ENCODE results near the gene EPB42. TPM values are rescaled to one million over a fixed set of nuclear protein-coding genes. Genes with fewer than 3 reads are reported as not detected.

The EPB42 gene
- total and polyA plus RNA-seq, 5 experiments from 2014 or later: not detected

DNA sequence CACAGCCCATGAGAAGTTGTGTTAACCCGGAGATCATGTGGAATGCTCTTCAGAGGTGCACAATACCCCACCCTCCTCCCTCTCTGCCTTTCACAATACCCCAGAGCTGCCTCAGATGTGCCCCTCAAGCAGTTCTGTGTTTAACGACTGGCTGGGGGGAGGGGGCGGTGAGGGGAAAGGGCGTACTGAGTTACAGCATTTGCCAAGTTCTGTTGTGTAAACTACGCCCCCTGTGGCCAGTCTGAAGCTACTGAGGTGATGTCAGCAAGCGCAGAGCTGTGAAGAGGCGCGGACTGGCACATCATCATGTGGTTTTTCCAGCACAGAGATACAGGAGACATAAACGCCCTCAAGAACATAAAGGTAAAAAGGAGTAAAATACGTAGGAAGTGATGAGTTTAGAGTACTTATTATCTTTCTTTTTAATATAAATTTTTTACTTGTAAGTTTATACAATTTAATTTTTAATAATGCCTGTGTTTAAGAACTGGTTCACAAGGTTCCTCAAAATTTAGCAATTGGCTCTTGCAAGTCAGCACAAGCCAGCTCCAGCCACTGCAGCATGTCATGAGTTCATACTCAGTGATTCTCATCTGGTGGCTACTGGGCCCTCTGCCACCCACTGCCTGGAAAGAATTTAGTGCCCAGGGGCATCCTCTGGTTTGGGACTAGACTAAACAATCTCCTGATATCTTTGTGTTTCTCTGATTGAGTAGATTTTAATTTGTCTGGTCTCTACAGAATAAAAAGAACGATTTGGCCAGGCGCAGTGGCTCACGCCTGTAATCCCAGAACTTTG is 1.7 kb downstream of the EPB42 start:
- Mint-ChIP-seq H3K36me3 (no peaks in the 10 kb centered on the region), H3K27me3 (peaks cover 0 to 22% (median 8%) of the 10 kb centered on the region in 5 donors), H3K4me1 (no peaks in the 10 kb centered on the region), H3K27ac (no peak overlapping the region), H3K9me3 (no peaks in the 10 kb centered on the region), H3K4me3 (no peak overlapping the region)
- no peak for ATAC-seq
- DNase-seq: no peak
- POLR2A ChIA-PET: no interaction called here

GRCh38 chr15:43215961-43216360 is 4.9 kb downstream of the EPB42 start:
- peaks cover 0 to 13% (median 6%) of the 10 kb centered on the region in 5 donors for H3K27me3 Mint-ChIP-seq
- ATAC-seq (no peak), DNase-seq (no peak)
- no peak overlapping the region for H3K4me3 Mint-ChIP-seq
- H3K9me3 Mint-ChIP-seq: no peaks in the 10 kb centered on the region
- peaks cover 0 to 2% (median 0%) of the 10 kb centered on the region in 4 donors for H3K4me1 Mint-ChIP-seq
- no peak overlapping the region for H3K27ac Mint-ChIP-seq
- POLR2A ChIA-PET: no interaction called here
- no peaks in the 10 kb centered on the region for H3K36me3 Mint-ChIP-seq

- H3K27me3 Mint-ChIP-seq: peaks cover 1 to 15% (median 7%) of the 10 kb centered on the region in 5 donors
- POLR2A ChIA-PET: no interaction called here
- no peak overlapping the region for H3K27ac Mint-ChIP-seq
- DNase-seq (no peak), ATAC-seq (no peak)
- H3K36me3 Mint-ChIP-seq: no peaks in the 10 kb centered on the region
- peaks cover 0 to 2% (median 0%) of the 10 kb centered on the region in 4 donors for H3K4me1 Mint-ChIP-seq
- H3K9me3 Mint-ChIP-seq: no peaks in the 10 kb centered on the region
- H3K4me3 Mint-ChIP-seq: no peak overlapping the region
Measured at GRCh38 chr15:43214592-43215295, 6.1 kb downstream of the EPB42 start.

- Mint-ChIP-seq H3K4me3 (no peak overlapping the region), H3K27me3 (peaks cover 1 to 19% (median 7%) of the 10 kb centered on the region in 5 donors), H3K4me1 (peaks cover 0 to 2% (median 0%) of the 10 kb centered on the region in 4 donors), H3K27ac (peak overlapping the region in 1 of 10 donors; percentile 57), H3K9me3 (no peaks in the 10 kb centered on the region), H3K36me3 (no peaks in the 10 kb centered on the region)
- POLR2A ChIA-PET: no interaction called here
- DNase-seq (no peak), ATAC-seq (no peak)
Measured at GRCh38 chr15:43214169-43214568, 6.6 kb downstream of the EPB42 start.

DNA sequence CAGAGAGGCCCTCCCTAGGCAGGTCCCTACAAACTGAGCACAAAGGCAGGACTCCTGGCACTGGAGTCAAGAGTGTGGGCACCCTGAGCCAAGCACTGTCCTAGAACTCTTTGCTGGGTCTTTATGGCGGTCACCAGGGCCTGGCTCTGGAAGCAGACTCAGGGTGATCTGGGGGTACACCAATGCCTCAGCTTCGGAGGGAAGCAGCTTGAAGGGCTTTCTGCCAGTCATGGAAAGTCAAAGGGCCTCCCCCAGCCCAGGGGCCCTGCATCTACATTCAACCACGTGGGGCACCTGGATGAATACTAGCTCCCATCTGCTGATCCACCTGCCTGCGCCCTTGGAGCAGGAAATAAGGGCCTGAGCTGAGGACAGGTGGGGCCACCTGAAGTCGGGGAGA is 7.4 kb downstream of the EPB42 start:
- no peak overlapping the region for H3K27ac Mint-ChIP-seq
- H3K36me3 Mint-ChIP-seq: no peaks in the 10 kb centered on the region
- POLR2A ChIA-PET: no interaction called here
- H3K4me1 Mint-ChIP-seq: peaks cover 0 to 2% (median 0%) of the 10 kb centered on the region in 4 donors
- H3K9me3 Mint-ChIP-seq: no peaks in the 10 kb centered on the region
- DNase-seq: no peak
- peaks cover 1 to 26% (median 13%) of the 10 kb centered on the region in 5 donors for H3K27me3 Mint-ChIP-seq
- no peak for ATAC-seq
- no peak overlapping the region for H3K4me3 Mint-ChIP-seq

- DNase-seq (no peak), ATAC-seq (no peak)
- Mint-ChIP-seq H3K36me3 (no peaks in the 10 kb centered on the region), H3K27me3 (peaks cover 1 to 31% (median 13%) of the 10 kb centered on the region in 5 donors), H3K4me1 (peaks cover 0 to 2% (median 0%) of the 10 kb centered on the region in 4 donors), H3K9me3 (no peaks in the 10 kb centered on the region), H3K27ac (no peak overlapping the region), H3K4me3 (no peak overlapping the region)
- POLR2A ChIA-PET: no interaction called here
Measured at GRCh38 chr15:43212951-43213350, 7.9 kb downstream of the EPB42 start.

DNA sequence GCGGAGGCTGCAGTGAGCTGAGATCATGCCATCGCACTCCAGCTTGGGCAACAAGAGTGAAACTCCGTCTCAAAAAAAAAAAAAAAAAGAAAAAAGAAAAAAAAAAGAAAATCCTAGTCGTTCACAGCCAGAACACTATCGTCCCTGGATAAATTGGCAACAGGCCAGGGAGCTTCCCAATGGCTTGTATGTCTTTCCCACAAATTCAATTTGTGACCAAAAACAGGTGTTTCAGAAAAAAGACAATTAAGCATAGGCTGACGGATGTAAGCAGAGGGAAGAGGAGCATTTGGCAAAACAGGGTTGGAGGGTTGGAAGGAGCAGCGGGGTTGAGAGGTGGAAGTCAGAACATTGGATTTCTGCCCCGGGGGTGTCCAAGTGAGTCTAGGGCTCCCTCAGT is 8.5 kb downstream of the EPB42 start:
- H3K36me3 Mint-ChIP-seq: no peaks in the 10 kb centered on the region

GRCh38 chr15:43211224-43211735 is 9.5 kb downstream of the EPB42 start:
- Mint-ChIP-seq H3K4me1 (peaks cover 0 to 2% (median 0%) of the 10 kb centered on the region in 4 donors), H3K36me3 (no peaks in the 10 kb centered on the region), H3K4me3 (no peak overlapping the region), H3K9me3 (no peaks in the 10 kb centered on the region), H3K27me3 (peaks cover 1 to 31% (median 13%) of the 10 kb centered on the region in 5 donors), H3K27ac (peak overlapping the region in 1 of 10 donors; percentile 53)
- ATAC-seq (no peak), DNase-seq (no peak)
- POLR2A ChIA-PET: no interaction called here

More for the DNA sequence above, 8.5 kb downstream of the EPB42 start:
- Mint-ChIP-seq H3K4me1 (peaks cover 0 to 2% (median 0%) of the 10 kb centered on the region in 4 donors), H3K27me3 (peaks cover 1 to 31% (median 13%) of the 10 kb centered on the region in 5 donors), H3K4me3 (no peak overlapping the region), H3K27ac (no peak overlapping the region), H3K9me3 (no peaks in the 10 kb centered on the region)
- POLR2A ChIA-PET: no interaction called here
- ATAC-seq: no peak
- DNase-seq: no peak

- Mint-ChIP-seq H3K4me1 (peaks cover 0 to 2% (median 0%) of the 10 kb centered on the region in 4 donors), H3K36me3 (no peaks in the 10 kb centered on the region), H3K4me3 (no peak overlapping the region), H3K27ac (peak overlapping the region in 1 of 10 donors; percentile 56), H3K27me3 (peaks cover 1 to 31% (median 13%) of the 10 kb centered on the region in 5 donors), H3K9me3 (no peaks in the 10 kb centered on the region)
- no peak for DNase-seq
- POLR2A ChIA-PET: no interaction called here
- no peak for ATAC-seq
Measured at GRCh38 chr15:43210807-43211206, 10.0 kb downstream of the EPB42 start.

- Mint-ChIP-seq H3K27me3 (peaks cover 1 to 31% (median 13%) of the 10 kb centered on the region in 5 donors), H3K4me1 (peaks cover 0 to 2% (median 0%) of the 10 kb centered on the region in 4 donors), H3K36me3 (no peaks in the 10 kb centered on the region), H3K4me3 (no peak overlapping the region), H3K9me3 (no peaks in the 10 kb centered on the region), H3K27ac (peak overlapping the region in 1 of 10 donors; percentile 49)
- DNase-seq (no peak), ATAC-seq (no peak)
- POLR2A ChIA-PET: no interaction called here
Measured at GRCh38 chr15:43210172-43210745, 10.6 kb downstream of the EPB42 start.

GRCh38 chr15:43209059-43209824 is 11.6 kb downstream of the EPB42 start:
- H3K36me3 Mint-ChIP-seq: no peaks in the 10 kb centered on the region
- DNase-seq (no peak), ATAC-seq (no peak)
- H3K4me3 Mint-ChIP-seq: no peak overlapping the region
- H3K9me3 Mint-ChIP-seq: no peaks in the 10 kb centered on the region
- H3K4me1 Mint-ChIP-seq: peaks cover 0 to 5% (median 3%) of the 10 kb centered on the region in 4 donors
- POLR2A ChIA-PET: no interaction called here
- no peak overlapping the region for H3K27ac Mint-ChIP-seq
- H3K27me3 Mint-ChIP-seq: peaks cover 0 to 31% (median 13%) of the 10 kb centered on the region in 5 donors

Data from naive thymus-derived CD8-positive, alpha-beta T cell (primary cell).